OCI-LY1 (cell line): ENCODE results near the gene ADAMTS3.

Experiments
- CTCF ChIP-seq: fragments of 200-600 bp; sonication (generic), shearing (Covaris generic); IDR thresholded peaks from 2 replicates; pipeline ENCODE4 v1.5.1; 2017; ENCODE audit warnings: mild to moderate bottlenecking, antibody characterized with exemption, low read length, moderate library complexity, mixed read lengths
- EZH2 ChIP-seq: fragments of 200-600 bp; sonication (generic), shearing (Covaris generic); IDR thresholded peaks from 2 replicates; pipeline ENCODE4 v1.8.0; 2017; ENCODE audit warnings: borderline replicate concordance, mixed run types, mild to moderate bottlenecking, antibody characterized with exemption, low read length, moderate library complexity, mixed read lengths

- no peak for TF ChIP-seq CTCF
- no peak for TF ChIP-seq EZH2
Observed at GRCh38 chr4:72312032-72312650, 256.9 kb downstream of the ADAMTS3 start.
